Natural killer cell (primary cell): ENCODE results near the gene NANP. TPM values are rescaled to one million over a fixed set of nuclear protein-coding genes. Genes with fewer than 3 reads are reported as not detected.

Source experiments
- ATAC-seq, 3 donors: fragments of 150-1000 bp in 2 of 3; fragments of 200-7000 bp in 1 of 3; cut with Tn5 transposase; 1 replicate in 1 of 3; 2 replicates in 2 of 3; pipeline ENCODE4 v1.10.0; 2021; ENCODE audit warnings: mild to moderate bottlenecking in 2 of 3, moderate library complexity in 2 of 3
- DNase-seq, 2 donors: peaks; one replicate each; pipeline versions ENCODE4 v3.0.0 to v3.0.0-alpha.2; 2013 to 2021; ENCODE audit warnings: mixed read lengths in 1 of 2
- H3K27ac ChIP-seq: one replicate; pipeline ENCODE4 v1.5.1; 2013; ENCODE audit warnings: mild to moderate bottlenecking, low read length
- H3K27me3 ChIP-seq: one replicate; pipeline ENCODE4 v1.6.1; 2013; ENCODE audit warnings: low read length; ENCODE audit not compliant: control insufficient read depth, insufficient read depth
- H3K36me3 ChIP-seq: one replicate; pipeline ENCODE4 v1.6.1; 2013; ENCODE audit warnings: low read length; ENCODE audit not compliant: control insufficient read depth, insufficient read depth
- H3K4me1 ChIP-seq: one replicate; pipeline ENCODE4 v1.6.1; 2013; ENCODE audit warnings: low read length; ENCODE audit not compliant: control insufficient read depth, insufficient read depth
- H3K4me3 ChIP-seq: one replicate; pipeline ENCODE4 v1.5.1; 2013; ENCODE audit warnings: low read length
- H3K9me3 ChIP-seq: one replicate; pipeline ENCODE4 v1.6.1; 2013; ENCODE audit warnings: low read length; ENCODE audit not compliant: control insufficient read depth, insufficient read depth
- H3K27ac Mint-ChIP-seq, 2 donors: one replicate each; pipeline ENCODE4 v1.8.0; 2022; ENCODE audit warnings: mild to moderate bottlenecking in 2 of 2, mixed read lengths in 2 of 2, moderate library complexity in 1 of 2
- H3K27me3 Mint-ChIP-seq, 2 donors: one replicate each; pipeline ENCODE4 v1.8.0; 2022; ENCODE audit warnings: low read depth in 2 of 2, mixed read lengths in 2 of 2
- H3K36me3 Mint-ChIP-seq: one replicate; pipeline ENCODE4 v1.8.0; 2022; ENCODE audit warnings: mixed read lengths
- H3K4me1 Mint-ChIP-seq, 2 donors: one replicate each; pipeline ENCODE4 v1.8.0; 2022; ENCODE audit warnings: mixed read lengths in 2 of 2
- H3K4me3 Mint-ChIP-seq: one replicate; pipeline ENCODE4 v1.8.0; 2022; ENCODE audit warnings: mild to moderate bottlenecking, moderate library complexity, mixed read lengths
- H3K9me3 Mint-ChIP-seq, 2 donors: one replicate each; pipeline ENCODE4 v1.8.0; 2022; ENCODE audit warnings: mixed read lengths in 2 of 2
- CTCF ChIP-seq: fragments of 200-600 bp; IDR thresholded peaks from one replicate; pipeline ENCODE4 v1.8.0; 2022; ENCODE audit warnings: antibody characterized with exemption
- WGBS: methylation state at CpG from one replicate; pipeline ENCODE4 v1.1.7; 2013; ENCODE audit warnings: missing lambda C conversion rate; ENCODE audit not compliant: insufficient coverage; 5-methylcytosine and 5-hydroxymethylcytosine counted together
- intact Hi-C: fragments of 100-400 bp; cut with micrococcal nuclease; formaldehyde crosslinking; loops from one replicate; pipeline ENCODE4 v1.14.2; 2022
- total RNA-seq, 4 donors: library from RNA; stranded (reverse); fragments of 120-200 nt in 1 of 4; gene quantifications; one replicate each; pipeline versions ENCODE4 v1.2.3 to v1.2.4, GENCODE V29; 2013 to 2022

NANP gene
- total RNA-seq, 3 donors from 2014 or later (not counting 1 experiment from before 2014, with no cell fraction given) = 3.1 to 4.0 (median 3.2) TPM

GRCh38 chr20:25571817-25572216, 52.0 kb downstream of the NANP start:
- no peak overlapping the region for H3K27ac ChIP-seq
- intact Hi-C loops = no loop called here
- no peak for DNase-seq
- H3K27me3 Mint-ChIP-seq = peaks cover 5 to 7% of the 10 kb centered on the region in 2 donors
- peaks cover 0 to 4% of the 10 kb centered on the region in 2 donors for H3K4me1 Mint-ChIP-seq
- no peak for TF ChIP-seq CTCF
- H3K36me3 Mint-ChIP-seq = no peaks in the 10 kb centered on the region
- no peaks in the 10 kb centered on the region for H3K9me3 ChIP-seq
- H3K4me3 ChIP-seq = no peak overlapping the region
- no peak overlapping the region for H3K4me3 Mint-ChIP-seq
- H3K9me3 Mint-ChIP-seq = no peaks in the 10 kb centered on the region
- H3K4me1 ChIP-seq = no peaks in the 10 kb centered on the region
- ATAC-seq = no peak
- no peaks in the 10 kb centered on the region for H3K27me3 ChIP-seq
- WGBS = 84% methylated on average over 2 of the region's 2 CpGs
- no peak overlapping the region for H3K27ac Mint-ChIP-seq
- no peaks in the 10 kb centered on the region for H3K36me3 ChIP-seq

- Mint-ChIP-seq H3K27ac (no peak overlapping the region), H3K9me3 (no peaks in the 10 kb centered on the region), H3K36me3 (no peaks in the 10 kb centered on the region), H3K4me1 (peaks cover 0 to 4% of the 10 kb centered on the region in 2 donors), H3K27me3 (peaks cover 5 to 7% of the 10 kb centered on the region in 2 donors), H3K4me3 (no peak overlapping the region)
- intact Hi-C loops = no loop called here
- no peaks in the 10 kb centered on the region for H3K9me3 ChIP-seq
- no peak for TF ChIP-seq CTCF
- DNase-seq (no peak), ATAC-seq (no peak)
- no peak overlapping the region for H3K27ac ChIP-seq
- H3K27me3 ChIP-seq = no peaks in the 10 kb centered on the region
- no peaks in the 10 kb centered on the region for H3K4me1 ChIP-seq
- no peaks in the 10 kb centered on the region for H3K36me3 ChIP-seq
- H3K4me3 ChIP-seq = no peak overlapping the region
- 63% methylated on average over 2 of the region's 2 CpGs for WGBS
Measured at GRCh38 chr20:25571240-25571639, 52.6 kb downstream of the NANP start.

- H3K9me3 Mint-ChIP-seq = no peaks in the 10 kb centered on the region
- Histone ChIP-seq H3K27ac (no peak overlapping the region), H3K4me3 (no peak overlapping the region), H3K27me3 (no peaks in the 10 kb centered on the region), H3K9me3 (no peaks in the 10 kb centered on the region), H3K36me3 (no peaks in the 10 kb centered on the region), H3K4me1 (no peaks in the 10 kb centered on the region)
- no peak for ATAC-seq
- no peak overlapping the region for H3K4me3 Mint-ChIP-seq
- 93% methylated on average over 7 of the region's 7 CpGs for WGBS
- peaks cover 0 to 7% of the 10 kb centered on the region in 2 donors for H3K27me3 Mint-ChIP-seq
- no peak for TF ChIP-seq CTCF
- DNase-seq = no peak
- H3K27ac Mint-ChIP-seq = no peak overlapping the region
- intact Hi-C loops = no loop called here
- no peaks in the 10 kb centered on the region for H3K36me3 Mint-ChIP-seq
- H3K4me1 Mint-ChIP-seq = peaks cover 0 to 4% of the 10 kb centered on the region in 2 donors
Measured at GRCh38 chr20:25570148-25570530, 53.7 kb downstream of the NANP start.

- ATAC-seq (no peak), DNase-seq (no peak)
- WGBS = 93% methylated on average over 2 of the region's 2 CpGs
- Mint-ChIP-seq H3K36me3 (no peaks in the 10 kb centered on the region), H3K27ac (no peak overlapping the region), H3K27me3 (no peaks in the 10 kb centered on the region), H3K4me1 (no peaks in the 10 kb centered on the region), H3K4me3 (no peak overlapping the region), H3K9me3 (peaks cover 0 to 2% of the 10 kb centered on the region in 2 donors)
- no peaks in the 10 kb centered on the region for H3K36me3 ChIP-seq
- H3K4me1 ChIP-seq = no peaks in the 10 kb centered on the region
- H3K4me3 ChIP-seq = no peak overlapping the region
- no peaks in the 10 kb centered on the region for H3K9me3 ChIP-seq
- intact Hi-C loops = no loop called here
- no peaks in the 10 kb centered on the region for H3K27me3 ChIP-seq
- no peak overlapping the region for H3K27ac ChIP-seq
- no peak for TF ChIP-seq CTCF
Measured at GRCh38 chr20:25567286-25567685, 56.5 kb downstream of the NANP start.
